Left ventricle myocardium superior (tissue), 1 donor: ENCODE measurements around the gene LRSAM1. TPM values are rescaled to one million over a fixed set of nuclear protein-coding genes. Genes with fewer than 3 reads are reported as not detected.

Experiments used
- ATAC-seq: fragments of 200-7000 bp; cut with Tn5 transposase; one replicate; pipeline ENCODE4 v1.9.1; 2020; ENCODE audit warnings: mild to moderate bottlenecking, moderate library complexity
- DNase-seq: peaks from one replicate; pipeline ENCODE4 v3.0.0-alpha.2; 2020
- intact Hi-C: fragments of 100-400 bp; cut with micrococcal nuclease; formaldehyde crosslinking; loops from one replicate; pipeline ENCODE4 v1.11.0; 2022
- long read RNA-seq: library from polyadenylated mRNA; unstranded; transcript quantifications from one replicate; pipeline ENCODE4 v2.0.0, GENCODE V29; 2021
- total RNA-seq: library from RNA; stranded (reverse); fragmentation: NEBNext Ultra II Directional; extraction: Animal tissue kit (Norgen Biotek cat#: 25700); gene quantifications from one replicate; pipeline ENCODE4 v1.2.1, GENCODE V29; 2021
- donor health status: DM: no; HTN: yes; CAD: no; lungs with severe emphysema.

Gene LRSAM1
- 52.0 TPM for total RNA-seq
- long read RNA-seq, transcript LRSAM1-201 (26 exons, 3,146 nt): major isoform, 93 of 164 reads
- long read RNA-seq, transcript LRSAM1-202 (25 exons, 3,376 nt): minor isoform, 22 of 164 reads
- long read RNA-seq, partial matches to known transcripts: 33 of 164 reads
- long read RNA-seq, other reads (novel, unspliced or antisense): 16 of 164 reads

- peak; percentile 79 for ATAC-seq
- DNase-seq: peak; percentile 98
- intact Hi-C loops: no loop called here
Measured at GRCh38 chr9:127450830-127451607, at the start of gene LRSAM1, which contains the start of gene RPL12. LRSAM1 (plus strand) TSS chr9:127451510; CDS start chr9:127454528, 3,018 bp downstream. RPL12 (minus strand) TSS chr9:127451406; CDS start chr9:127451317, 89 bp downstream.

- DNase-seq: no peak
- intact Hi-C loops: no loop called here
- no peak for ATAC-seq
Measured at GRCh38 chr9:127402401-127403090, 48.8 kb upstream of the LRSAM1 start.

- intact Hi-C loops: no loop called here
- no peak for DNase-seq
- ATAC-seq: no peak
Measured at GRCh38 chr9:127403507-127404192, 47.7 kb upstream of the LRSAM1 start.

GRCh38 chr9:127404631-127405030 lies 46.7 kb upstream of the LRSAM1 start:
- no peak for ATAC-seq
- DNase-seq: no peak
- intact Hi-C loops: no loop called here

GRCh38 chr9:127405344-127406125 lies 45.8 kb upstream of the LRSAM1 start:
- intact Hi-C loops: no loop called here
- ATAC-seq (no peak), DNase-seq (no peak)

- intact Hi-C loops: no loop called here
- DNase-seq (peak; percentile 48), ATAC-seq (peak; percentile 56)
Measured at GRCh38 chr9:127406799-127407491, 44.4 kb upstream of the LRSAM1 start.

GRCh38 chr9:127407492-127407843 lies 43.8 kb upstream of the LRSAM1 start:
- intact Hi-C loops: no loop called here
- DNase-seq (no peak), ATAC-seq (peak; percentile 29)

- intact Hi-C loops: no loop called here
- DNase-seq (no peak), ATAC-seq (no peak)
Measured at GRCh38 chr9:127411122-127411521, 40.2 kb upstream of the LRSAM1 start.

- no peak for ATAC-seq
- intact Hi-C loops: no loop called here
- DNase-seq: no peak
Measured at GRCh38 chr9:127415141-127415540, 36.2 kb upstream of the LRSAM1 start.

GRCh38 chr9:127415657-127416056 lies 35.7 kb upstream of the LRSAM1 start:
- ATAC-seq: no peak
- no peak for DNase-seq
- intact Hi-C loops: no loop called here

GRCh38 chr9:127417131-127418036 lies 33.9 kb upstream of the LRSAM1 start:
- no peak for DNase-seq
- intact Hi-C loops: no loop called here
- no peak for ATAC-seq

- intact Hi-C loops: no loop called here
- ATAC-seq (peak; percentile 21), DNase-seq (no peak)
Measured at GRCh38 chr9:127418037-127418471, 33.3 kb upstream of the LRSAM1 start.

- intact Hi-C loops: no loop called here
- DNase-seq (no peak), ATAC-seq (no peak)
Measured at GRCh38 chr9:127419348-127419747, 32.0 kb upstream of the LRSAM1 start.

- no peak for DNase-seq
- ATAC-seq: no peak
- intact Hi-C loops: no loop called here
Measured at GRCh38 chr9:127421057-127421456, 30.3 kb upstream of the LRSAM1 start.

- DNase-seq: peak; percentile 14
- intact Hi-C loops: no loop called here
- no peak for ATAC-seq
Measured at GRCh38 chr9:127422133-127422782, 29.1 kb upstream of the LRSAM1 start.

GRCh38 chr9:127422787-127423186 lies 28.5 kb upstream of the LRSAM1 start:
- intact Hi-C loops: no loop called here
- DNase-seq (no peak), ATAC-seq (no peak)

- intact Hi-C loops: no loop called here
Measured at GRCh38 chr9:127423476-127423933, 27.8 kb upstream of the LRSAM1 start.

More at GRCh38 chr9:127423476-127423933, 27.8 kb upstream of the LRSAM1 start:
- ATAC-seq (peak; percentile 10), DNase-seq (no peak)
